GM18873 (cell line): Measurements from ENCODE around the gene RGP1.

Source experiments
- ATAC-seq: cut with Tn5 transposase; IDR thresholded peaks from one replicate; pipeline ENCODE4 v1.9.1; 2021; ENCODE audit warnings: mild to moderate bottlenecking, moderate library complexity, moderate number of reproducible peaks; ENCODE audit not compliant: unreplicated experiment, low FRiP score

RGP1 gene

GRCh38 chr9:35718721-35719511, 30.2 kb upstream of the RGP1 start:
- no peak for ATAC-seq

GRCh38 chr9:35719546-35719945, 29.5 kb upstream of the RGP1 start:
- no peak for ATAC-seq

GRCh38 chr9:35723426-35723825, 25.7 kb upstream of the RGP1 start:
- ATAC-seq, result no peak

- no peak for ATAC-seq
Measured at GRCh38 chr9:35723908-35724307, 25.2 kb upstream of the RGP1 start.

- ATAC-seq, result no peak
Measured at GRCh38 chr9:35725362-35725761, 23.7 kb upstream of the RGP1 start.

- no peak for ATAC-seq
Measured at GRCh38 chr9:35726931-35727330, 22.2 kb upstream of the RGP1 start.

GRCh38 chr9:35727676-35728040, 21.4 kb upstream of the RGP1 start:
- no peak for ATAC-seq

- no peak for ATAC-seq
Measured at GRCh38 chr9:35728041-35728971, 20.8 kb upstream of the RGP1 start.

- no peak for ATAC-seq
Measured at GRCh38 chr9:35729101-35729500, 20.0 kb upstream of the RGP1 start.

- ATAC-seq, result no peak
Measured at GRCh38 chr9:35729700-35730485, 19.2 kb upstream of the RGP1 start.

GRCh38 chr9:35730486-35730854, 18.6 kb upstream of the RGP1 start:
- ATAC-seq, result no peak

- no peak for ATAC-seq
Measured at GRCh38 chr9:35731415-35732184, 17.5 kb upstream of the RGP1 start.

GRCh38 chr9:35732185-35732799, 16.8 kb upstream of the RGP1 start, which contains the start of the genes CREB3 and TLN1:
TSS of gene CREB3 (plus strand) at chr9:35732666. CDS start at chr9:35732773, 107 bp downstream.
TSS of gene TLN1 (minus strand) at chr9:35732195. CDS start at chr9:35725694, 6,501 bp downstream.
- peak; percentile 83 for ATAC-seq

GRCh38 chr9:35732800-35733541, 16.1 kb upstream of the RGP1 start:
- no peak for ATAC-seq

GRCh38 chr9:35734096-35734495, 15.0 kb upstream of the RGP1 start:
- no peak for ATAC-seq

GRCh38 chr9:35736201-35736633, 12.9 kb upstream of the RGP1 start:
- no peak for ATAC-seq

- ATAC-seq, result no peak
Measured at GRCh38 chr9:35737143-35737542, 11.9 kb upstream of the RGP1 start.

- ATAC-seq, result no peak
Measured at GRCh38 chr9:35738186-35738585, 10.9 kb upstream of the RGP1 start.

GRCh38 chr9:35738924-35739323, 10.2 kb upstream of the RGP1 start:
- no peak for ATAC-seq
